Neural progenitor cell (in vitro differentiated cells): Measurements from ENCODE around the gene CNOT3. TPM values are rescaled to one million over a fixed set of nuclear protein-coding genes. Genes with fewer than 3 reads are reported as not detected.

Experiments used
- DNase-seq: peaks from one replicate; pipeline ENCODE4 v3.0.0-alpha.2; 2016; ENCODE audit warnings: low spot score
- H2AFZ ChIP-seq: fragments of 200-600 bp; sonication (generic); replicated peaks from 2 replicates; pipeline ENCODE4 v1.6.1; 2016; ENCODE audit warnings: antibody characterized with exemption
- H3F3A ChIP-seq: fragments of 200-600 bp; sonication (generic); 2 replicates; pipeline ENCODE4 v1.6.1; 2016; ENCODE audit warnings: antibody characterized with exemption, low read depth
- H3K27ac ChIP-seq: fragments of 200-600 bp; sonication (generic); 2 replicates; pipeline ENCODE4 v1.5.1; 2016; ENCODE audit warnings: mild to moderate bottlenecking
- H3K27me3 ChIP-seq: fragments of 200-600 bp; sonication (generic); 2 replicates; pipeline ENCODE4 v1.6.1; 2016; ENCODE audit warnings: mild to moderate bottlenecking, moderate library complexity
- H3K36me3 ChIP-seq: fragments of 200-600 bp; sonication (generic); 2 replicates; pipeline ENCODE4 v1.5.1; 2016
- H3K4me1 ChIP-seq: fragments of 200-600 bp; sonication (generic); 2 replicates; pipeline ENCODE4 v1.6.1; 2016; ENCODE audit warnings: mixed run types
- H3K4me2 ChIP-seq: fragments of 200-600 bp; sonication (generic); 2 replicates; pipeline ENCODE4 v1.6.1; 2016
- H3K4me3 ChIP-seq: fragments of 200-600 bp; sonication (generic); 2 replicates; pipeline ENCODE4 v1.5.1; 2016
- H3K79me2 ChIP-seq: fragments of 200-600 bp; sonication (generic); 2 replicates; pipeline ENCODE4 v1.6.1; 2016; ENCODE audit warnings: low read depth
- H3K9ac ChIP-seq: fragments of 200-600 bp; sonication (generic); 2 replicates; pipeline ENCODE4 v1.6.1; 2016
- H3K9me3 ChIP-seq: fragments of 200-600 bp; sonication (generic); 2 replicates; pipeline ENCODE4 v1.5.1; 2016; ENCODE audit warnings: low read depth
- H4K20me1 ChIP-seq: fragments of 200-600 bp; sonication (generic); 2 replicates; pipeline ENCODE4 v1.6.1; 2016; ENCODE audit warnings: low read depth
- H3K27ac Mint-ChIP-seq: 3 replicates; pipeline ENCODE4 v1.8.0; 2021; ENCODE audit warnings: mixed read lengths
- H3K27me3 Mint-ChIP-seq: 2 replicates; pipeline ENCODE4 v1.8.0; 2022; ENCODE audit warnings: low read depth, mild to moderate bottlenecking, inconsistent platforms, moderate library complexity, mixed read lengths; ENCODE audit not compliant: insufficient read depth
- H3K36me3 Mint-ChIP-seq: 3 replicates; pipeline ENCODE4 v1.8.0; 2021; ENCODE audit warnings: mixed read lengths
- H3K4me1 Mint-ChIP-seq: 3 replicates; pipeline ENCODE4 v1.8.0; 2021; ENCODE audit warnings: mixed read lengths
- H3K4me3 Mint-ChIP-seq: 3 replicates; pipeline ENCODE4 v1.8.0; 2021; ENCODE audit warnings: mild to moderate bottlenecking, moderate library complexity, mixed read lengths
- H3K9me3 Mint-ChIP-seq: 3 replicates; pipeline ENCODE4 v1.8.0; 2020; ENCODE audit warnings: mixed read lengths
- CTCF ChIP-seq: fragments of 200-600 bp; sonication (generic); IDR thresholded peaks from 2 replicates; pipeline ENCODE4 v1.5.1; 2017; ENCODE audit warnings: antibody characterized with exemption, mild to moderate bottlenecking
- EZH2 ChIP-seq: fragments of 200-600 bp; sonication (generic); IDR thresholded peaks from 2 replicates; pipeline ENCODE4 v1.6.1; 2017; ENCODE audit warnings: antibody characterized with exemption, mild to moderate bottlenecking, moderate library complexity
- EZH2phosphoT487 ChIP-seq: fragments of 200-600 bp; sonication (generic); IDR thresholded peaks from 2 replicates; pipeline ENCODE4 v1.6.1; 2017; ENCODE audit warnings: antibody characterized with exemption
- total RNA-seq: library from RNA; depleted of rRNA; stranded (reverse); fragments of >200 nt; gene quantifications from 2 replicates; pipeline ENCODE4 v1.2.3, GENCODE V29; 2015; ENCODE audit warnings: low replicate concordance

Gene CNOT3
- total RNA-seq, 1 donor from 2014 or later, result 29.4 TPM

- no peaks in the 10 kb centered on the region for H3K9me3 Mint-ChIP-seq
- peaks cover 21% of the 10 kb centered on the region for H3K36me3 Mint-ChIP-seq
- Histone ChIP-seq H3K9me3 (no peaks in the 10 kb centered on the region), H3K4me1 (no peaks in the 10 kb centered on the region), H3F3A (peaks cover 5% of the 10 kb centered on the region), H3K9ac (no peak overlapping the region), H3K36me3 (no peaks in the 10 kb centered on the region), H3K27ac (no peak overlapping the region), H3K27me3 (no peaks in the 10 kb centered on the region), H3K4me2 (no peak overlapping the region), H4K20me1 (peaks cover 6% of the 10 kb centered on the region), H3K4me3 (no peak overlapping the region), H3K79me2 (peaks cover 7% of the 10 kb centered on the region), H2AFZ (no peak overlapping the region)
- H3K4me1 Mint-ChIP-seq, result peaks cover 10% of the 10 kb centered on the region
- no peak for DNase-seq
- no peak overlapping the region for H3K4me3 Mint-ChIP-seq
- TF ChIP-seq EZH2 (no peak), CTCF (no peak), EZH2phosphoT487 (no peak)
- no peak overlapping the region for H3K27ac Mint-ChIP-seq
- peaks cover 6% of the 10 kb centered on the region for H3K27me3 Mint-ChIP-seq
Measured at GRCh38 chr19:54109651-54110050, 27.9 kb upstream of the CNOT3 start.

GRCh38 chr19:54114340-54115108 lies 23.0 kb upstream of the CNOT3 start:
- no peaks in the 10 kb centered on the region for H3K9me3 Mint-ChIP-seq
- H3K27ac Mint-ChIP-seq, result peak overlapping the region; percentile 46
- H3K4me3 Mint-ChIP-seq, result peak overlapping the region; percentile 97
- DNase-seq, result peak; percentile 29
- H3K4me1 ChIP-seq, result peaks cover 5% of the 10 kb centered on the region
- peaks cover 12% of the 10 kb centered on the region for H3K27me3 Mint-ChIP-seq
- H3K27me3 ChIP-seq, result no peaks in the 10 kb centered on the region
- H2AFZ ChIP-seq, result peak overlapping the region; percentile 95
- H3K4me3 ChIP-seq, result peak overlapping the region; percentile 75
- H3K27ac ChIP-seq, result no peak overlapping the region
- peaks cover 5% of the 10 kb centered on the region for H3F3A ChIP-seq
- no peak for TF ChIP-seq EZH2phosphoT487
- no peak for TF ChIP-seq CTCF
- no peak for TF ChIP-seq EZH2
- no peaks in the 10 kb centered on the region for H3K36me3 ChIP-seq
- peaks cover 13% of the 10 kb centered on the region for H4K20me1 ChIP-seq
- no peaks in the 10 kb centered on the region for H3K9me3 ChIP-seq
- peaks cover 25% of the 10 kb centered on the region for H3K4me1 Mint-ChIP-seq
- peak overlapping the region; percentile 83 for H3K9ac ChIP-seq
- H3K4me2 ChIP-seq, result peak overlapping the region; percentile 90
- peaks cover 15% of the 10 kb centered on the region for H3K36me3 Mint-ChIP-seq
- H3K79me2 ChIP-seq, result peaks cover 23% of the 10 kb centered on the region

- H3K4me3 Mint-ChIP-seq, result peak within 1 kb of the TSS; percentile 97
- TF ChIP-seq CTCF (no peak), EZH2phosphoT487 (no peak), EZH2 (no peak)
- no peaks in the 10 kb centered on the region for H3K27me3 ChIP-seq
- peaks cover 13% of the 10 kb centered on the region for H4K20me1 ChIP-seq
- H3K27ac Mint-ChIP-seq, result peak within 1 kb of the TSS; percentile 46
- peaks cover 5% of the 10 kb centered on the region for H3F3A ChIP-seq
- no peaks in the 10 kb centered on the region for H3K36me3 ChIP-seq
- H3K79me2 ChIP-seq, result peaks cover 23% of the 10 kb centered on the region
- peaks cover 25% of the 10 kb centered on the region for H3K4me1 Mint-ChIP-seq
- H3K9me3 ChIP-seq, result no peaks in the 10 kb centered on the region
- no peak within 1 kb of the TSS for H3K27ac ChIP-seq
- peak within 1 kb of the TSS; percentile 75 for H3K4me3 ChIP-seq
- peaks cover 16% of the 10 kb centered on the region for H3K36me3 Mint-ChIP-seq
- peak within 1 kb of the TSS; percentile 90 for H3K4me2 ChIP-seq
- peaks cover 5% of the 10 kb centered on the region for H3K4me1 ChIP-seq
- H2AFZ ChIP-seq, result peak within 1 kb of the TSS; percentile 95
- H3K9ac ChIP-seq, result peak within 1 kb of the TSS; percentile 83
- H3K9me3 Mint-ChIP-seq, result no peaks in the 10 kb centered on the region
- H3K27me3 Mint-ChIP-seq, result peaks cover 12% of the 10 kb centered on the region
- DNase-seq, result peak; percentile 99
Measured at GRCh38 chr19:54115109-54116063, 22.2 kb upstream of the CNOT3 start, which contains the start of the genes PRPF31 and TFPT. TSS of gene PRPF31 (plus strand) at chr19:54115754. CDS start at chr19:54118279, 2,525 bp downstream. TSS of gene TFPT (minus strand) at chr19:54115657. CDS start at chr19:54115269, 388 bp downstream.
